ENCODE data around the gene ARHGEF28. TPM values are rescaled to one million over a fixed set of nuclear protein-coding genes. Genes with fewer than 3 reads are reported as not detected.
A peak's percentile ranks its signal among the peaks of the same experiment; 100 is the strongest.

Gene ARHGEF28
- total RNA-seq, 6 donors from 2014 or later, result 14.4 to 47.1 (median 24.4) TPM

DNA sequence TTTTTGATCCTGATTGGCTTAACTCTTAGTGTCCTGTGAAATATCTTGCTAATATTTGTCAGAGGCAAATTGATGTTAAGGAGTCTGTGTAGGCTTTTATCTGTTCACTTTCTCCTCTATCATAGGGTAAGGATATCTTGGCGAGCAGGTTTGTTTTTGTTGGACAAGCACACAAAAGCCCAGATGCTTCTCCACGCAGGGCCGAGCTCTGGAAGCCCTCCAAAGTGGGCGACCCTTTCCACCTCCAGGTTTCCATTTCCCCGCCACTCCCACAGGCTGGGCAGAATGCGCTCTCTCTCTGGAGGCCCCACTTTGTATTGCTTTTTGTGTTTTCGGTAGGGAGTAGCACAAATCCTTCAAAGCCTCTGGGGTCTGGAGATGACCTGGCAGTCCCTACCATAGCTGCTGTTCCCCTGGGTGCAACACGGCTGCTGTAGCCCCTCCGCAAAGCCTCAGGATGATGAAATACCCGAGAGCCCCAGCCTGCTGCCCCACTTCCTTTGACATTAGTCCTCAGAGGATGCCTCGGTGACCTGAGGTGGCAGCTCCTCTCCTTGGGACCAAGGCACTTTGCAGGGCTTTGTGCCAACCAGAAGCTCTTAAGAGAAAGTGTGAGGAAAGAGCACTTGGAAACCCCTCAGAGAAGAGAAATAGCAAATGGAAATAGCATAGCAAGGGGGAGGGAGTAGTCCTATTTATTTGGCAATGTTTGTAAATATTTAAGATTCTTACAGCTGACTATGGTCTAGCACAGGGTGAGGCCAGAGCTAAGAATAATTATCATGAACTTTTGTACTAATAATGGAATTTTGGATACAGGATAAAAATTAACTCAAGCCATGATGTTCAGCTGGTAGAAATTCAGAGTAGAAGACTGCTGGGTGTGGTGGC, 122.8 kb downstream of the ARHGEF28 start:
- no peaks in the 10 kb centered on the region for H3K36me3 ChIP-seq
- no peak for TF ChIP-seq POLR2A (IDR thresholded peaks at IDR 0.05)
- TF ChIP-seq, protein P1, sequence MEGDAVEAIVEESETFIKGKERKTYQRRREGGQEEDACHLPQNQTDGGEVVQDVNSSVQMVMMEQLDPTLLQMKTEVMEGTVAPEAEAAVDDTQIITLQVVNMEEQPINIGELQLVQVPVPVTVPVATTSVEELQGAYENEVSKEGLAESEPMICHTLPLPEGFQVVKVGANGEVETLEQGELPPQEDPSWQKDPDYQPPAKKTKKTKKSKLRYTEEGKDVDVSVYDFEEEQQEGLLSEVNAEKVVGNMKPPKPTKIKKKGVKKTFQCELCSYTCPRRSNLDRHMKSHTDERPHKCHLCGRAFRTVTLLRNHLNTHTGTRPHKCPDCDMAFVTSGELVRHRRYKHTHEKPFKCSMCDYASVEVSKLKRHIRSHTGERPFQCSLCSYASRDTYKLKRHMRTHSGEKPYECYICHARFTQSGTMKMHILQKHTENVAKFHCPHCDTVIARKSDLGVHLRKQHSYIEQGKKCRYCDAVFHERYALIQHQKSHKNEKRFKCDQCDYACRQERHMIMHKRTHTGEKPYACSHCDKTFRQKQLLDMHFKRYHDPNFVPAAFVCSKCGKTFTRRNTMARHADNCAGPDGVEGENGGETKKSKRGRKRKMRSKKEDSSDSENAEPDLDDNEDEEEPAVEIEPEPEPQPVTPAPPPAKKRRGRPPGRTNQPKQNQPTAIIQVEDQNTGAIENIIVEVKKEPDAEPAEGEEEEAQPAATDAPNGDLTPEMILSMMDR (IDR thresholded peaks at IDR 0.05), result no peak
- TF ChIP-seq EP300 (IDR thresholded peaks at IDR 0.05), result no peak
- TF ChIP-seq POLR2AphosphoS5 (IDR thresholded peaks at IDR 0.05), result no peak
- peak overlapping the region; percentile 4 to 67 (median 26) for H3K27ac ChIP-seq
- H3K4me3 ChIP-seq, result no peak overlapping the region
- H3K27me3 ChIP-seq, result no peaks in the 10 kb centered on the region
- WGBS, 2 donors, result 42 to 52% methylated on average over 11 of the region's 11 CpGs
- H3K4me1 ChIP-seq, result peaks cover 0 to 16% (median 11%) of the 10 kb centered on the region in 4 donors
- DNase-seq (no peak), ATAC-seq (ENCODE audit: low FRiP score in 2 of 2) (peak; percentile 28 to 64)
- H3K9me3 ChIP-seq, result no peaks in the 10 kb centered on the region

DNA sequence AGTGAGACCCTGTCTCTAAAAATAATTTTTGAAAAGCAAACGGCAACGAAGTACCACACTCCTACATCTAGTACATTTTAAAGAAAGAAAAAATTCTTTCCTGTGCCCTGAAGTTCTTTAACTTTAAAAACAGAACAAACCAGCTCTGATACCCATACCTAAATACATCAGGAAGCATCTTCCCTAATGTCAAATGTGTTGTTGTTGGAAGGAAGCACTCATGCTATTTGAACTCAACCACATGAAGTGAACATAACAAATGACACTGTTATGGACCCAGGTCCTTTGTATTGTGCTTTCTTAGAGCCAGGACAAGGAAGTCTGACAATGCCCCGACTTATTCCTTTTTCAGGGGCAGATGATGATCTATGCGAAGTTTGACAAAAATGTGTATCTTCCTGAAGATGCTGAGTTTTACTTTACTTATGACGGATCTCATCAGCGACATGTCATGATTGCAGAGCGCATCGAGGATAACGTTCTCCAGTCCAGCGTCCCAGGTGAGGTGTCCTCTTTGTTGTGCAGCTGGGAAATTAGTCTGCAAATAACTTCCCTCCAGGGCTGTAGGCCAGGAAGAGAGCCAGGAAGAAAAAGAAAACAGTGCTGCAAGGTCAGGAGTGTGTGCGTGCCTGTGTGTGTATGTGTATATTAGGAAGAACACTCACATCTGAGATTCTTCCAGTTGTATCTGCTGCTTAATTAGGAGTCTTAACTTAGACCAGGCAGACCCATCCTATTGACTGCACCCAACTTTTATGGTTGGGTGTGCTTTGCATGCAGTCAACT, 123.7 kb downstream of the ARHGEF28 start:
- Histone ChIP-seq H3K27me3 (no peaks in the 10 kb centered on the region), H3K27ac (peak overlapping the region in 1 of 4 donors; percentile 1), H3K4me1 (peaks cover 0 to 16% (median 11%) of the 10 kb centered on the region in 4 donors), H3K4me3 (no peak overlapping the region), H3K36me3 (no peaks in the 10 kb centered on the region), H3K9me3 (no peaks in the 10 kb centered on the region)
- ATAC-seq (ENCODE audit: low FRiP score in 2 of 2) (no peak), DNase-seq (no peak)
- 68 to 74% methylated on average over 11 of the region's 11 CpGs for WGBS, 2 donors
- TF ChIP-seq, protein P1 (IDR thresholded peaks at IDR 0.05), result no peak
- TF ChIP-seq POLR2A (IDR thresholded peaks at IDR 0.05), result no peak
- no peak for TF ChIP-seq POLR2AphosphoS5 (IDR thresholded peaks at IDR 0.05)
- TF ChIP-seq EP300 (IDR thresholded peaks at IDR 0.05), result no peak

DNA sequence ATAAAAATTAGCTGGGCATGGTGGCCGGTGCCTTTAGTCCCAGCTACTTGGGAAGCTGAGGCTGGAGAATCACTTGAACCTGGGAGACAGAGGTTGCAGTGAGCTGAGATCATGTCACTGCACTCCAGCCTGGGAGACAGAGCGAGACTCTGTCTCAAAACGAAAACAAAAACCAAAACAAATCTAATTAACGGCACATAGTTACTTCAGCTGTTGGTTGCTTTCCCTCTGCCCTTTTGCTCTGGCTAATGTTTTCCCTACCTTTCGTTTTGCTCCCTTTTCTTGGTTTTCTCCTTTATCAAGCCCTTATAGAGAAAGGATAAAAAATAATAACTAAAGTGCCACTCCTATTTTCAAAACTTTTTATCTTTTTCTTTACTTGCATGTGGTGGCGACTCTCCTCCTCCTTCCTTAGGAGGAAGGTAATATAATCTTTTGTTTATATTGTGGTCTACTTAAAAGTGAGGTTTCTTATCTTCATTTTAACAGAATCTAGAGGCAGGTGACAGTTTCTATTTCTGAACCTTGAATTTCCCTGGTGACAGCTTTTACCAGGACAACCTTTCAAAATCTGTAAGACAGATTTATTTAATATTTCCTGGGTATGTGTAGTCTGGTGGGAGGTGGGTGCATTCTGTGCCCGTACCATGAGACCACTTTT, 125.4 kb downstream of the ARHGEF28 start:
- H3K4me3 ChIP-seq, result no peak overlapping the region
- H3K36me3 ChIP-seq, result no peaks in the 10 kb centered on the region
- no peak overlapping the region for H3K27ac ChIP-seq
- no peak for DNase-seq
- no peak for ATAC-seq (ENCODE audit: low FRiP score in 2 of 2)
- no peaks in the 10 kb centered on the region for H3K27me3 ChIP-seq
- H3K9me3 ChIP-seq, result no peaks in the 10 kb centered on the region
- WGBS, 2 donors, result 69 to 72% methylated on average over 7 of the region's 7 CpGs
- H3K4me1 ChIP-seq, result peaks cover 0 to 16% (median 10%) of the 10 kb centered on the region in 4 donors
- TF ChIP-seq EP300 (IDR thresholded peaks at IDR 0.05) (no peak), POLR2AphosphoS5 (IDR thresholded peaks at IDR 0.05) (no peak), POLR2A (IDR thresholded peaks at IDR 0.05) (no peak)
- TF ChIP-seq, protein P1 (IDR thresholded peaks at IDR 0.05), result no peak

DNA sequence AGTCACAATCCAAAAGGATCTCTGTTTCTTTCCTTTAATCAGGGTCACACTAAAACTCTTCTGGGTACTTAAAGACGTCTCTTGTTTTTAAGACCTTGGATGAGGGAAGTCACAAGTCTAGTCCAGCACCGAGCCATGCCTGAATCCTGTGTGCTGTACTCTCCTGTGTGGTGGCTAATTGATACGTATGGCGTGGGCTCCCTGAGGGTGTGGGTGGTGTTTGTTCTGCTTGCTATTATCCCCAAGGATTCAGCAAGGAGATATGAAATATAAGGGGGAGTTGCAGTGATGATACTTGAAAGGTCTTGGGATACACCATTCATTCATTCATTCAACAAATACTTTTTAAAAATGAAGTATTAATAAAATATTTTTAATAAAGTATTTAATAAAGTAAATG, 128.3 kb downstream of the ARHGEF28 start:
- no peak overlapping the region for H3K27ac ChIP-seq
- no peak overlapping the region for H3K4me3 ChIP-seq
- H3K9me3 ChIP-seq, result no peaks in the 10 kb centered on the region
- H3K36me3 ChIP-seq, result no peaks in the 10 kb centered on the region
- no peaks in the 10 kb centered on the region for H3K27me3 ChIP-seq
- no peak for TF ChIP-seq EP300 (IDR thresholded peaks at IDR 0.05)
- TF ChIP-seq POLR2AphosphoS5 (IDR thresholded peaks at IDR 0.05), result no peak
- no peak for TF ChIP-seq POLR2A (IDR thresholded peaks at IDR 0.05)
- TF ChIP-seq, protein P1 (IDR thresholded peaks at IDR 0.05), result no peak
- DNase-seq (no peak), ATAC-seq (ENCODE audit: low FRiP score in 2 of 2) (no peak)
- 89 to 94% methylated on average over 4 of the region's 4 CpGs for WGBS, 2 donors
- peaks cover 0 to 5% (median 2%) of the 10 kb centered on the region in 4 donors for H3K4me1 ChIP-seq

Measured in upper lobe of left lung (tissue), 6 donors.